ENCODE measurements around the gene FBXO30.

GRCh38 chr6:145787688-145788087, 26.9 kb downstream of the FBXO30 start:
- TF ChIP-seq POLR2A (IDR thresholded peaks at IDR 0.05; ENCODE audit: low read length) (no peak), GATA1 (IDR thresholded peaks at IDR 0.05; ENCODE audit: low read depth, low read length) (no peak)
